Colon (tissue), 2 donors: Measurements from ENCODE around the gene MAT2A.

ENCODE experiments used
- FAIRE-seq: peaks from 2 replicates; lab custom pipeline; 2012; peaks lifted over from hg19 to GRCh38; lab: Jason Lieb, UNC
- donor health status: control.
- donor health status: control.

MAT2A gene

DNA sequence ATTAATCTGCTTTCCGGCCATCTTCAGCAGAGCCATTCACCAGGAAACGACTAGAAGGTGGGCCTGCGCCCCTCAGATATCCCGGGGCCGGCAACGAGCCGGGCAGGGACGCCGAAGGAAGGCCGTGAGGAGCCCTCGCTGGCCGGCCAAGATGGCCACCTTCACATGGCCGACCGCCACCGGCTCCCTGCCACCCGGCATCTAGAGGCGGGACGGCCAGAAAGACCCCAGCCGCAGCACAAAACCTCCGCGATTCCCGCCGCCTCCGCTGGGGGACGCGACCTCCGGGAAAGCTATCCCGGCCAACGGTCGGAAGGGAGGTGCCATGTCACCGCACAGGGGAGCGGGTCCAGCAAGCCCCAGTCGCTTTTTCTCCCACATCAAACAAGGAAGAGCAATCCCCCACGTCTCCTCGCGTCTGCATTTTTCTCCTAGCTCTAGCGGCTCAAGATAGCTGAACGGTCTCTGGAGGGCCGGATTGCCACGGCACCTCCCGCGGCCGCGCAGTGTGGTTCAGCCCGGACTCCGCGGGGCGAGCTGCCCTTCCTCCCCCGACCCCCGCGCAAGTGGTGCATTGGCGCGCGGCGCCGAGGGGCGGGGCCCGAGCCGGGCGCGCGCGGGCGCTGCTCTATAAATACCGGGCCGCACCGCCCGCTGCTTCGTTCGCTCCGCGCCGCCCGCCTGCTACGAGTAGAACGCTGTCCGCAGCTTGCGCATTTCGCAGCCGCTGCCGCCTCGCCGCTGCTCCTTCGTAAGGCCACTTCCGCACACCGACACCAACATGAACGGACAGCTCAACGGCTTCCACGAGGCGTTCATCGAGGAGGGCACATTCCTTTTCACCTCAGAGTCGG lies at the start of gene MAT2A:
Gene MAT2A (plus strand): TSS at position 662 of the 854 bp plus-strand sequence. CDS start 120 bp downstream, at position 782.
- FAIRE-seq, result no peak

DNA sequence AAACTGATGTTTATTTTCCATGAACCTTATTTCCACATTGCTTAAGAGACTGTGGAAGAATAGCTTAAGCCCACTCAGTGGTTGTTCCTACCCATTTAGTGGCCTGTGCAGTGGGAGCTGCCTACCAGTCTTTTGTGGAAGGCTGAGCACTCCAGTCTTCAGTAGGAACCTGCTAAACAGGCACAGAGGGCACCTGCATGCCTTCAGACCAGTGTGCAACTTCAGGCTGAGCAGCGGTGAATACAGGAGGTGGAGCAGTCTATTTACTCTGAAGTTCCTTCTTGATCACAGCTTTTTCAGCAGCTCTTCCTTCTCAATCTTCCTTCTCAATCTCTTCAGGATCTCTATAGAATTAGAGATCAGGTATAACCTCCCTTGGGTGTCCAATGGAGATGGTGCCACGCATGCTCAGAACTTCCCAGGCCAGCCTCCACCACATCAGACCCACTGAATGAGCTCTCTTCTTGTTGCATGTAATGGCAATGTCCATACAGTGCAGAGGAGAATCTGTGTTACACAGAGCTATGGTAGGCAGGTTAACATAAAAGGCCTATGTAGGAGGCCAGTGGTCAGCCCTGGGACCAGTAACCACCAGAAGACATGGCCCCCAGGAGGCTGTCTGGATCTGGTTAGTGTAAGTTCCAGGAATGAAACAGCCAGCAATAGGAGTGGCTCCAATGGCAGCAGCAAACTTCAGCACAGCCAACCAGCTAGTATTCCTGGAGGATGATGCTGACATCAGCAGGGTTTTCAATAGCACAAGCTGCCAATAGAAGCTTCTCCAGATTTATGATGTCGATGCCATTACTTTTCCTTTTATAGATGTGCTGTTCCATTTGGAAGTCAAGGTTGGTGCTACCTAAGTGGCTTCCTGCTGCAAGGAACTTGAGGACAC lies 47.9 kb upstream of the MAT2A start:
- FAIRE-seq, result no peak

GRCh38 chr2:85496436-85496835 lies 42.5 kb upstream of the MAT2A start:
- FAIRE-seq, result no peak

DNA sequence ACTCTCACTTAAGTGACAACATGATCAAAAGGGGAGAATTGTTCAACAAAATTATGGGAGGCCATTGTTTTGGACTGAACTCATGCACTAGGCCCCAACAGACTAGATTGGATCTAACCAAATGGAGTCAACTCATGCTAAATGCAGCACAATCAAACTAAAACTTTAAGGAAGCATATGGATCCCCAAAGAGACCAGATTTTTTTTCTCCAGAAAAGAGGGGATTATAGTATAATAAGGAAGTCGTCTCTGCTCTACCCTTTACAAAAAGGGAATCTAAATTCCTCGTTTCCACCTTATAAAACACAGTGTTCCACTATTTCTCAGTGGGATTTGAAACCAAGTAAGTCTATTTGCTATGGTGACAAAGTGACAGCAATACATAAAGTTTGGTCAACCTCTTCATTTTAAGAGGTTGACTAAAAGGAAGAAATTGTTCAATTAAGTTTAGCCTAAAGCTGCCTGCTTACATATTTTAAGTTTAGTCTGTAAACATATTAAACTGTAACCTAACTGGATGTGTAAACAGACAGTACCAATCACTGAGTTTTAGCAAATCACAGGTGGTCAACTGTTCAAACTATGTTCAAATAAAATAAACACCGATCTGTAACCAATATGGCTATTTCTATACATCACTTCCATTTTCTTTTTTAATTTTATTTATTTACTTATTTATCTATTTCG lies 40.9 kb upstream of the MAT2A start:
- no peak for FAIRE-seq

- no peak for FAIRE-seq
Measured at GRCh38 chr2:85501248-85501647, 37.7 kb upstream of the MAT2A start.

DNA sequence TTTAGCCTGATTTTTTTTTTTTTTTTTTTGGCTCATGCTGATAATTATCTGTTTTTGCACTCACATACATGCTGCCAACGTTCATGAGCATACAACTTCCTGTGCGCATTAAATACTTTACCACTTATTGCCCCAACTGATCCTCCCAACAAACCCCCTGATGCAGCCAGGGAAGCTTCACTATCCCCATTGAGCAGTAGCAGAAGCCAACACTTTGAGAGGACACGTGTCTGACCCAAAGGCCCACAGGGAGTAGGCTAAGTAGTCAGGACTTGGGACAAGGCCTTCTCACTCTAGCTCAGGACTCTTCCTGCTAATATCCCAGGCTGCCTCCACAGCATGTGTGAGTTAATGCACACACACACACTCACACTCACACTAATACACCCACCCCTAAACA lies 36.2 kb upstream of the MAT2A start:
- FAIRE-seq, result no peak

DNA sequence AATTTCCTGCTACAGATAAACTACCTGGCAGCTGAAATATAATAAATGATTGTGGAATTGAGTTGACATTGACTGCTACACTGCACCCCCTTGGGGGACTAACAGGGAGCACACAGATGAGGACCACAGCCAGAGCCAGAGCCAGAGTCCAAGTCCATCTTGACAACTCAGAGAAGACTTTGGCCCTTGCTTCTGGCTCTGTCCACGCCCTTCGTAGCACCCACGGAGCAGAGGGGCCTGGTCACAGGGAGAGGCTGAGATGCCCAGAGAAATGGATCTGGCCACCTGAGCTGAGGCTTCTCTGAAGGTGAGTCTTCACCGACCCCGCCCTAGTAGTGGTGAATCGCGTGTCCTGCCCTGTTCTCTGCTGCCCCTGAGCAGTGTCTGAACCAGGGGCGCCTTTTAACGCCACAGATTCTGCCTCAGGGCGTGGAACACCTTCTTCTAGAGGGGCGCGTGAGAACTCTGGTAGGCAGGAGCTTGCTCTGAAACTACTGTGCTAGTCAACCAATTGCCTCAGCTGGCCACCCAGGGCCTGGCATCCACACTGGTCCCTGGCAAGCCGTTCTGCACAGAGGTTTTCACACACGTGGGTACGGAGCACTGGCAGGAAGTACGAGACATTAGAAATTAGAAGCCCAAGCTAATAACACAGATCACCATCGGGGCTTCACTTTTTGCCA lies 35.7 kb upstream of the MAT2A start:
- FAIRE-seq, result no peak

- no peak for FAIRE-seq
Measured at GRCh38 chr2:85503851-85504777, 34.9 kb upstream of the MAT2A start.

DNA sequence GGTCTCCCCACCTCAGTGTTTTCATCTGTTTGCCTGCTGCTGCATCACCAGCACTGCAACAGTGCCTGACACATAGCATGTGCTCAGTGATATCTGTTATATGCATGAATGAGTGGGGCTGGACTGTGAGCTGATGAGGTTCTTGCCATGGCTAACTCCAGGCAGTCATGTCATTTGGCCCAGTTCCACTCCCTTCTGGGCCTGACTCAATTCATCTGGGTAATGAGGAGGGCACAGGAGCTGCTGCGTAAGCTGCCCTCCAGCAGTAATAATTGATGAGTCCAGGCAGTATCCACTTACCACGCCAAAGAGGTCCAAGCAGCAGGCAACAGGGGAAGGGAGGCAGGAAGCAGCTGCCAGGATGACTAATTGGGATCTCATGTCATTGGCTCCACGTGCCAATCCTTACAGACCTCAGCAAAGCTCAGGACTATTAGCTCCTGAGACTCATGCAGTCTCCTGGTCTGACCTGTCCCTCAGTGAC lies 34.1 kb upstream of the MAT2A start:
- no peak for FAIRE-seq

DNA sequence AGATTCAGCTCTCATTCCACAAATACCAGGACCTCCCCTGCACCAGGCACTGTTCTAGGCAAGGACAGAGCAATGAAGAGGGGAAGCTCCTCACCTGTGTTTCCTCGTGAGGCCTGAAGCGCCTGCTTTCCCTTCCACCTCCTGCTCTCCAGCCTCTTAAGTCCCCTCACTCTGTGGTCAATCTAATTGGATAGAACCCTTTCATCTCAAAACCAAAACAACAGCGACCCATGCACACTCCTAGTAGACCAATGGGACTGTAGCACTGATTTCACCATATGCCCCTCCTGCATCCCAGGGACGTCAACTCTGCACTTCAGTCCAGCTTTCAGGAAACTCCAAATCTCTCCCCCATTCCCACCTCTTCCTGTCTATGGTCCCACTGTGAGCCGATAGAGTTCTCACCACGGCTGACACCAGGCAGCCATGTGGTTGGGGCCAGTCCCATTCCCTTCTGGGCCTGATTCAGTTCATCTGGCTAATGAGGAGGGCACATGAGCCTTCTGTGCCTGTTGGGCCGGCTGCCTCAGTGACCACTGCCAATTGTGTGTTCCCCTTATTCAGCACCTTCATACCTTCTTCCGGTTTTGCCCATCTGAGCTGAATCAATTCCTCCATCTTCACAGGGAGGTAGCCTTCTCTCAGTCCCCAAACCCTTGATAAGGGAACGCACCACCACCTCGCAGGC lies 33.3 kb upstream of the MAT2A start:
- no peak for FAIRE-seq

GRCh38 chr2:85506768-85507181 lies 32.2 kb upstream of the MAT2A start:
- no peak for FAIRE-seq

DNA sequence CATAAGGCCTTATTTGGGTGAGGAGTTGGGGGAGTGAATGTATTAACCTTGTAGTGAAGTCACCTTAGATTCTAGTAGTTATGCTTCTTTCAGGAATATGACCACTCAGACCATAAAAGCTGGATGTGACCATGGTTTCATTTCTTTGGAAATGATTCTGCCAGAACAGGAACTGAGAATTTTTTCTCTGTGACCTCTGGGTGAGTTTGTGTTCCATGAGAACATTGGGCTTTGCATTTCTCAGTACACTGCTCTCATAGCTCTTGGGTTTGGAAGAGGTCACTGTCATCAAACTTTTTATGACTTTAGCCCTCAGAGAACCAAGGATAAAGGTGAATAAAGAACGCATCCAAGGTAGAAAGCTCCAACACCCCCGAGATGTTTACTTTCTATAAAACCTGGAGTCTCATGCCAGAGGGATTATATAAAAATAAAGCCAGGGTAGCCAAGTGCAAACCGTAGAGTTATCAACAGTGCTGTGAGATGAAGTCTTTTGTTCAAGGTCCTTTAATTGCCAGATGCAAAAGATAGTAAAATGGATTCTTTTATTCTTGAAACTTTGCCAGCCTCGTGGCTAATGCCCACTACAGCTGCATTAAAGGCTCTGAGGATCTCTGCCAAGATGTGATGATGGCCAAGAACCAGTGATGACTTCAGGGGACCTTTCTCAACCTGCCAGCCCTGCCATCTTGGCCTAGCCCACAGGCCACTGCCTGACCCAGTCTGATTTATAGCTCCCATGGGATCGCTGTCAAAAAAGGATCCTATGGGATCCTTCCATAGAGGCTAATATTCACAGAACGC lies 27.8 kb upstream of the MAT2A start:
- FAIRE-seq, result no peak

DNA sequence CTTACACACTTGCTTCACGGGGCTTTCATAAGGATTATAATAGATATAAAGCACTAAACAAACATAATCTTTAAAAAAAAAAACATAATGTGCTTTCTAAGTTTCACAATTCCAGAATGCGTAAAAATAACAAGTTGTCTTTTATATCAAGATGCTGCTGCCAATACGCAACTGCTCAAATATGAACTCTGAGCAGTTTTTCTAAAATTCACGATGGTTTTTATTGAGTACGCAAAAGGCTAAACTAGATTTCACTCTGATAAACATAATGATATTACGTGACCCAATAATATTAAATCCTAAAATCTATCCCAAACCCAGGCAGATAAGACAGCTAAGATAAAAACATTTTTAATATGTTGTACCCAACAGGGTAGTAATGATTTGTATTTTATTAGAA lies 24.6 kb upstream of the MAT2A start:
- FAIRE-seq, result no peak

- FAIRE-seq, result no peak
Measured at GRCh38 chr2:85516653-85517389, 22.1 kb upstream of the MAT2A start.

DNA sequence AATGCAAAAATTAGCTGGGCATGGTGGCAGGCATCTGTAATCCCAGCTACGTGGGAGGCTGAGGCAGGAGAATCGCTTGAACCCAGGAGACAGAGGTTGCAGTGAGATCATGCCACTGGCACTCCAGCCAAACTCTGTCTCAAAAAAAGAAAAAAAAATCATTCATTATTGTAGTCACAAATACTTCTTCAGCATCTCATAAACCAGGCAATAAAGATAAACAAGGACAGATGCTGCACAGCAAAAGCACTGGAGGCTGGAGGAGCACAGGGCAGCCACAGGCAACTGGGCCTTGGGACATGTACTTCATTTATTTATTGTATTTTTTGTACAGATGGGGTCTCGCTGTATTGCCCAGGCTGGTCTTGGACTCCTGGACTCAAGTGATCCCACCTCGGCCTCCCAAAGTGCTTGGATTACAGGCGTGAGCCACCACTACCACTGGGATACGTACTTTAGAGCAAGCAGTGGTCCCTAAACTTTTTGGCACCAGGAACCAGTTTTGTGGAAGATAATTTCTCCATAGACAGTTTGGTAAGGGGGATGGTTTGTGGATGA lies 16.8 kb upstream of the MAT2A start:
- no peak for FAIRE-seq

DNA sequence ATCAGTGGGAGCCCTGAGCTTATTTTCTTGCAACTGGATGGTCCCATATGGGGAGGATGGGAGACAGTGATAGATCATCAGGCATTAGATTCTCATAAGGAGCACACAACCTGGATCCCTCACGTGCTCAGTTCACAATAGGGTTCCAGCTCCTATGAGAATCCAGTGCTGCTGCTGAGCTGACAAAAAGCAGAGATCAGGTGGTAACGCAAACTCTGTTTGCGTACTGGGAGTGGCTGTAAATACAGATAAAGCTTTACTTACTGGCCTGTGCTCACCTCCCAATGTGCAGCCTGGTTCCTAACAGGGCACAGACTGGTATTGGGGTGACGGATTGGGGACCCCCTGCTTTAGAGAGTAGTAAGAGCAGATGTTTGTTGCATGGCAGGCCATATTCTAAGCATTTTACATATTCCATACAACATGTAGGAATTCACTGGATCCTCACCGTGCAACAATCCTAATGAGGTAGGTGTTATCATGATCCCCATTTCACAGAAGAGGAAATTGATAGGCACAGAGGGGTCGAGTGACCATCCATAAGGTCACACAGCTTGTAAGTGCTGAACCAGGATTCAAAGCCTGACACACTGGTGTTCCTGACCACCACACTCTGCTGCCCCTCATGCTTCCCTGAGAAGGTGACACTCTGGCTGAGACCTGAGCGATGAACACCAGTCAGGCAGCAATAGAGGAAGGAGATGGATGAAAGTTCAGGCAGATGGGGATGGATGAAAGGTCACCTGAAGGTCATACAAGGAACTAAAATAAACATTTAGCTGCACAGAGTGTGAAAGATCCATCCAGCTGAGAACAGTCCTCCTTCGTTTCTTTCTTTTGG lies 15.7 kb upstream of the MAT2A start:
- no peak for FAIRE-seq

DNA sequence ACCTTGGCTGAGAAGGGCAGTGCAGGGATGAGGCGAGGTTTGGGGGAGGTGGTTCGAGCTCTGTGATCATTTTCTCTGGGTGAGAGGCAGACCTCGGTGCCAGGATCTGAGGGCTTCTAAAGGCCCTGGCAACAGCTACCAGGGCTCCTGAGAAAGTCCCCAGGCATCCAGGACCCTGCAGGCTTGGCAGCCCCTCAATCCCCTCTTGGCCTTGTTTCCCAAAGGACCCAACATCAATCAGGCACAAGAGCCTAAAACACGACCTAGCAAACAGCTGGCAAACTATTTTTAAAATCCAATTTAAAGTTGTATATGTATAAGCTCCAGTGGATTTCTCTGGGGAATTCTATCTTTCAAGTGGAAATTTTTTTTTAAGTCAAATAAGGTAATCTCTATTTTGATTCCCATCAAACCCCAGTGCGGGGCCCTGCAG lies 15.0 kb upstream of the MAT2A start:
- FAIRE-seq, result no peak
